GM18873 (cell line): Measurements from ENCODE around the gene TPST1.

ENCODE experiments used
- ATAC-seq: cut with Tn5 transposase; IDR thresholded peaks from one replicate; pipeline ENCODE4 v1.9.1; 2021; ENCODE audit warnings: mild to moderate bottlenecking, moderate library complexity, moderate number of reproducible peaks; ENCODE audit not compliant: unreplicated experiment, low FRiP score

The TPST1 gene

DNA sequence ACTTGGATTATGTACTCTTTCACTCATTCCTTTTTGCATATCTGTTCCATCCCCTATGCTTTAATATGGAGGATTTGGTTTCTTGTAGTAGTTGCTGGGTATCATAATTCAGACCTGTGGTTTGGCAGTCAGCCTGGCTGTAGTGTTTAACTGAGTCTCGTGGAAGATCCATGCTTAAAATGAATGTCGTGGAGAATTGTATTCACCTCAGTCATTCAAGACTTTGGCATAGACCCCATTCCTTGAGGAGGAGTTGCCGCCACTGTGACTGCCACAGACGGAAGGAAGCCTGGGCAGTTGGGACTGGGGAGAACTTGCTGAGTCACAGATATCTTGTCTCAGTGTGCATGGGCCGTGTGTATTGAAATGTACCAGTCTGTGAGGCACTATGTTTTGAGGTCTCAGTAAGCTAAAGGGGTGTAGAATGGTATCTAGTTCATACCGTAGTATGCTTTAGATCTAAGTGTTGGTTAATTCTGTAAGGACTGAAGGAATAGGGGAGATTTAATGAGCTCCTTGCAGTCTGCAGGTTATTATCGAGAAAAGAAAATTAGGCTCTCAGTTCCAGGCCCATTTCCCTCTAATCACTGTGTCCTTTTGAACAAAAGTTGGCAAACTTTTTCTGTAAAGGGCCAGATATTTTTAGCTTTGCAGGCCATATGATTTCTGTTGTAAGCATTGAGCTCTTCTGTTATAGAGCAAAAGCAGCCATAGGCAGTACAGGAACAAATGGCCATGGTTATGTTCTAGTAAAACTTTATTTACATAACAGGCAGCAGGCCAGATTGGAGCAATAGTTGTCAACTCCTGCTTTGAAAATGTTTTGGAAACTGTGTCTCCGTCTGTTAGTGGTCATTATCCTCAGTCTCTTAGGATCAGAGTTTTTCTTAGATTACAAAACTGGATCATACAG lies 76.8 kb downstream of the TPST1 start:
- no peak for ATAC-seq

DNA sequence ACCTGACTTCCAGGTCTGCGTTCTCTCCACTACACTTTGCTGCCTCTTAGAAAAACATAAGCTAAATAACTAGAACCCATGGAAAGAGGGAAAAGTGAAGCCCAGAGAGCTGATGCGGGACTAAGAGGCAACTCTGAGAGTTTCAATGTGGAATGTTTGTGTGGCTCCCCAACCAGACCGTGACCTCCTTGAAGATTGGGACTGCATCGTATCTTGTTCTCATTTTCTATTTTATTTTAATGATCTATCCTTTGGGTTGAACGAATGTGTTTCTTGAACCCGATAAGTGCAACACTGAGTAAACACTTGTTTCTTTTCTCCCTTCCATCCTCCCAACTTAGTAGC lies 77.4 kb downstream of the TPST1 start:
- no peak for ATAC-seq

DNA sequence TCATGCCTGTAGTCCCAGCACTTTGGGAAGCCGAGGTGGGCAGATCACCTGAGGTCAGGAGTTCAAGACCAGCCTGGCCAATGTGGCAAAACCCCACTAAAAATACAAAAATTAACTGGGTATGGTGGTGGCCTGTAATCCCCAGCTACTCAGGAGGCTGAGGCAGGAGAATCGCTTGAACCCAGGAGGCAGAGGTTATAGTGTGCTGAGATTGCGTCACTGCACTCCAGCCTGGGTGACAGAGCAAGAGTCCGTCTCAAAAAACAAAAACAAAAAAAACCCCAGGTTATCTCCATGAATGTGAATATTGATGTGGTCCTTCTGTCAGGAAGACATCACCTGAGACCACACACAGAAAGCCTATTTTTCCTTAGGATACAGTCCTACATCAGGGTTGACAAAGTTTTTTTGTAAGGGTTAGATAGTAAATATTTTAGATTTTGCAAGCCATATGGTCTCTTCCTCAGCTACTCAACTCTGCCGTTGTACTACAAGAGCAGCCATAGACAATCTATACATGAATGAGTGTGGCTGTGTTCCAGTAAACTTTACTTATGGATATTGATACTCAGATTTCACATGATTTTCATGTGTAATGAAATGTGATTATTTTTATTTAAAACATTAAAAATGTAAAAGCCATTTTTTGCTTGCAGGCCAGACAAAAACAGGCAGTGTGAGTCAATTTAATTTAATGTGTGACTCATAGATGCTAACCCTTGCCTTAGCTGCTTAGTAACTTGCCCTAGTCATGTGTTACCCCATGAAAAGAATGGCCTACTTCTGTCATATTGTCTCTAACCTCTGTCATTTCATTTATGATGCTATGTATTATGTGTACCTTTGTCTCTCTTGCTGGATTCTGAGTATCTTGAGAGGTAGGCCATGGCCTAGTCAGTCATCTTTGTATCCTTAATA lies 78.1 kb downstream of the TPST1 start:
- ATAC-seq = no peak

GRCh38 chr7:66296001-66296521 lies 90.9 kb downstream of the TPST1 start:
- ATAC-seq = no peak

DNA sequence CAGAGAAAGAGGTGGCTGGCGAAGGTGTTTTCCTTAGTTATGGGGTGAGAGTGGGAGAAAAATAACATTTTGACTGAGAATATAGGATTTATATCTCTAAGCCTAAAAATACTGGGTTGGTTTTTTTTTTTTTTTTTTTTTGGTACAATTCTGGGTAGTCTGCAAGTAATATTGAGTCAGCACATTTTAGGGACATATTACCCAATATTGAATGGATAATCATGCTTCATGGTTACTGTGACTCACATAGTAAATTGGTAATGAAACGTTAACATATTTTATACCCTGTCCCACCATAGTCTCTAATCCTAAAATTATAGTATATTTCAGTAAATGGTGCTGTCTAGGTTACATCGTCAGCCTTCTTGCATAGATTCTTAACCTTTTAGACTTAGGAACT lies 91.4 kb downstream of the TPST1 start:
- no peak for ATAC-seq

DNA sequence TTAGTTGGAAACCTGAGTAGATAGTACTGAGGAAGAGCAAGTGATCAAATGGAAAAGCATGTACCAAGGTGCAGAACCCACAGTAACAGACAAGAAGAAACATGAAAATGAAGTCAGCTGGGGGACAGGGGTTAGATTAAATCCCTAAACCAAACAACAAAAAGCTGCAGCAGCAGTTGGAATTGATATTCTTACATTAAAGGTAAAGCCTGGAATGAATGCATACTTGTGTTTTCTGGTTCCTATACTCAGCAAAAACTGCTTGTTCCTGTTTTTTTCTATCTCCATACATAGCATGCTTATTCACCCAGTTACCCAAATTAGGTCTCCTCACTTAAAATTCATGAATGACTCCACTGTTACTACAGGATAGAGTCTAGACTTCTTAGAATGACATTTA lies 92.4 kb downstream of the TPST1 start:
- ATAC-seq = no peak

GRCh38 chr7:66301249-66301648 lies 96.1 kb downstream of the TPST1 start:
- no peak for ATAC-seq

DNA sequence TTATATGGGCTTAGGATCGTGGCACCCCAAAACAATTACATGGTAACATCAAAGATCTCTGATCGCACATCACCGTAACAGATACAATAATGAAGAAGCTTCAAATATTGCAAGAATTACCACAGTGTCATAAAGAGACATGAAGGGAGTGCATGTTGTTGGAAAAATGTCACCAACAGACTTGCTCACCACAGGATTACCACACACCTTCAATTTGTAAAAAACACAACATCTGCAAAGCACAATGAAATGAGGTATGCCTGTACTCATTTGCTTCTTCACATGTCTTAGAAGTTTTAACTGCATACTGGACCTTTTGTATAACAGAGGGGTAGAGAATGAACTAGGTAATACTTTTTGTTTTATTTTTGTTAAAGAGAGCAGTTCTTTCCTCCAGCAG lies 96.6 kb downstream of the TPST1 start:
- no peak for ATAC-seq

DNA sequence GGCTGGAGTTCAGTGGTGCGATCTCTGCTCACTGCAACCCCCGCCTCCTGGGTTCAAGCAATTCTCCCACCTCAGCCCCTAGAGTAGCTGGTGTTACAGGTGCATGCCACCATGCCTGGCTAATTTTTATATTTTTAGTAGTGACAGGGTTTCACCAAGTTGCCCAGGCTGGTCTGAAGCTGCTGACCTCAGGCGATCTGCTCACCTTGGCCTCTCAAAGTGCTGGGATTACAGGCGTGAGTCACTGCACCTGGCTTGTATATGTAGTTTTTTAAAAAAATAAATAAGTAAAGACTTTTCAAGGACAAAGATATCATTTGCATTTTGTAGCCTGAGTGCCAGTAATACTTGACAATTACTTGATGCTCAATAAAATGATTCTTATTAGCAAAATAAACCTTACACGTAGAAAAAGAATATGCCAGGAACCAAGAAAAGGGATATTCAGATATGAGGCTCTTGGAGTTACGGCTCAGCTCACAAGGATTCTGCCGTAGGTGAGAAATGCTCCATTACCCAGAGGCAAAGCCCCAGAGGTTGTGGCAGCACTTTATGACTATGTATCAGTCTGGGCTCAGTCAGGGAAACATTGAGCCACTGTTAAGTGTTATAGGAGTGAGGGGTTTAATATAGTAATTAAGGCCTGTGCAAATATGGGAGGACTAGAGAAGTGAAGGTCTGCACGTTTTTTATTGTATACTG lies 98.5 kb downstream of the TPST1 start:
- no peak for ATAC-seq

GRCh38 chr7:66304536-66304935 lies 99.4 kb downstream of the TPST1 start:
- no peak for ATAC-seq

- no peak for ATAC-seq
Observed at GRCh38 chr7:66306243-66306642, 101.1 kb downstream of the TPST1 start.

DNA sequence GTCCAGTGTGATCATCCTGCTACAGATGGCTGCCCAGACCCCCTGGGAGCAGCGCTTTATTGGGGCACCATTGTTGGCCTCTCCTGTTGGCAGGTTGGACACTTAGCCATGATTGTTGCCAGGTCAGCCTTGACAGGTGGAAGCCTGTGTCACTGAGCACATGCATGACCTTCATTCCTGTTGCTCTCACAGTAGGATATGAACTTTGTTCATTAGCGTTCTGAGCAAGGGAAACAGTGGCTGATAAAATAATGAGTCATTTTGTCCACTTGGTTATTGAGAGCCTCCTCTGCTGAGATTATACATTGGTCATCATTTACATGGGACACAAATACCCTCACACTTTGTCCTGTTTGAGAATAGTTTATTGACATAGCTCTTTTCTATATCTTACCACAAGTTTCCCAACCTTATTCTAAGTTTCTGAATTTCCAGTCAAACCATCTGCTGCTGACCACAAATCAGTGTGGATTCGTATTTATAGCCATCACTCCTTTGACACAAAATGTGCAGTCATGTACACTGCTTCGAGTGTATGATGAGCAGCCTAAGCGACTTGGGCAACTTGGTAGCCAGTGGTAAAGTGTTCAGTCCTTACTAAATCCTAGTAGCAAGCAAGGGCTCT lies 102.6 kb downstream of the TPST1 start:
- no peak for ATAC-seq

- no peak for ATAC-seq
Observed at GRCh38 chr7:66308411-66308810, 103.3 kb downstream of the TPST1 start.

DNA sequence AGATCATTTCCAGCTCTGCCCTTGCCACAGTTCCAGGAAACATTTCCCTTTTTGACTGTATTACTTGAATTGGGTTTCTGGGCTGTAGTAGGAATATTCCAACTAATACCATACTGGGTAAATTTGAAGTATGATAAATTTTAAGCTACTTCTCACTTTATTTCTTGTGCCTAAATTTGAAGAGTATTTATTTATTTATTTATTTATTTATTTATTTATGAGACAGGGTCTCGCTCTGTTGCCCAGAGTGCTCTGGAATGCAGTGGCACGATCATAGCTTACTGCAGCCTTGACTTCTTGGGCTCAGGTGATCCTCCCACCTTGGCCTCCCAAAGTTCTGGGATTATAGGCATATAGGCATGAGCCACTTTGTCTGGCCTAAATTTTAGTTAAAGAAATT lies 105.5 kb downstream of the TPST1 start:
- no peak for ATAC-seq

DNA sequence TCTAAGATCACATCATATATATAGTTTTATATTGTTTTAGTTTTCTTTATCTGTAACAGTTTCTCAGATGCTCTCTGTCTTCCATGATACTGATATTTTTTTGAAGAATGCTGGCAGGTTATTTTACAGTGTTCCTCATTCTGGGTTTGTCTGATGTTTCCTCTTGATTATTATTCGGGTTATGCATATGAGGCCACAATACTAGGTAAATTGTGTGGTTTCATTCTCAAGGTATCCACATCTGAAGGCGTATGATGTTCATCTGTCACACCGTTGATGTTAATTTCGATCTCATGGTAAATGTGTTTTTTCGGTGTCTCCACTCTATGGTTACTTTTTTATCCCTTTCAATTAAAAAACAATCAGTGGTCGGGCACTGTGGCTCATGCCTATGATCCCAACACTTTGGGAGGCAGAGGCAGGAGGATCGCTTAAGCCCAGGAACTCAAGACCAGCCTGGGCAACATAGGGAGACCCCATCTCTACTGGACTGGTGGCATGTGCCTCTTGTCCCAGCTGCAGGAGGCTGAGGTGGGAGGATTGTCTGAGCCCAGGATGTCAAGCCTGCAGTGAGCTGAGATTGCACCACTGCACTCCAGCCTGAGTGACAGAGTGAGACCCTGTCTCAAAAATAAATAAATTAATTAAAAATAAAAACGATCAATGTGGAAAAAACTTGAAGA lies 108.9 kb downstream of the TPST1 start:
- ATAC-seq = no peak

DNA sequence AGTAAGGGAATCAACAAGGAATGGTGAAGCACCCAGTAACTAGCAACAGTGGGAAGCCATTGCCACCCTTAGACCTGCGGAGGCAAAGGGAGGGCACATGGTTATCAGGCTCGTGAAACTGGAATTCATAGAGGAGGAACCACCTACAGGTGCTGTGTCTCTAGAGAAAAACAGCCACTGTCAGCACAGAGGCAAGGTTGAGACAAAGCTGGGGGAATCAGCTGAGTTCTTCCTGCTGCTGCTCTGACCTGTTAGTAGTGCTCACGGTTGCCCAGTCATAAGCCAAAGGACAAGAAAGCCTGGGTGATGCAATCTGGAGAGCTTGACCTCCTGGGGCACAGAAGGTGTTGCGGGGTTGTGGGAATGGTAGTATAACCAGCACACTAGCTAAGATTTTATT lies 110.1 kb downstream of the TPST1 start:
- ATAC-seq = no peak

DNA sequence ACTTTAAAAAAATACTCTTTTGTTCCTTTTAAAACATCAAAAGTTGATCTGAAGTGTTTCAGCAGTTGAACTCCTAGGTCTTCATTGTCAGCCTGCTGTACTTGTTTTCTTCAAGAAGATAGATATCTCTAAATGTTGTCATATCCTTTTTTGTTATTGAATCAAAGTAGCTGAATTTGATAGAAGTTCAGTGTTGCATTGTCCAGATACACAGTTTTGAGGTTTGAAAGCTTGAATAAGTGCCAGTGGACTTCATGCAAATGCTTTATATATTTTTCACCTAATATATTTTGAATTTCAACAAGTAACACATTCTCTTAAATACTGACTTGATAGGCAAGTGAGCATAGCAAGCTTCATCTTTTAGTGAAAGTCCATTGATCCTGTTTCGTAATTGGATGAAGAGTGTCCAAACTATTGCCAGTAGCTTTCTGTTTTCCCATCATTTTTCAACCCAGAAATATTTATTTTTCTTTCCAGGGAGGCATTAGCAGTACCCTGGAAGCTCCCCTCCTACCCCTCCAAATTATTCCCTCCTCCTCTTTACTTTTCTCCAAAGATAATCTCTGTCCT lies 114.4 kb downstream of the TPST1 start:
- no peak for ATAC-seq

DNA sequence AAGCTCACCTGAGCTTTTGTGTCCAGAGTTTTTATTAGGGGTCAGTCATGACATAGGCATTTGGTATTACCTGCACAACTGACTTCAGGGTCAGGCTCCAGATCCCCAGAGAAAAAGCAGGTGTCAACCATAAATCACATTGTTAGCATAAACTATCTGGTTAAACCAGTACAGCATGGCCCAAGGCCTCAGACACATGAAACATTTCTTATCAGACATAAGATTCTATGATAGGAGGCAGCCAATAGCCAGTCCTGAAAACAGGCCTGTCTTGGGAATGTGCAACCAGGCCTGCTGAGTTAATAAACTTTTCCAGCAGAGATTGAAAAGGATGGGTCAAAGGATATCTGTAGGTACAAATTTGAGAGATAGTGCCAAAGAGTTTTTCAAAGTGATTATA lies 116.1 kb downstream of the TPST1 start:
- no peak for ATAC-seq

GRCh38 chr7:66323114-66323796 lies 118.1 kb downstream of the TPST1 start:
- ATAC-seq = no peak
